Activated gamma-delta T cell treated with Interleukin-2 at 50 U/mL for 16 hours (primary cell): ENCODE measurements around the gene CPO.
"Not testable (repeated sequence)": the region's sequence is repeated elsewhere in the genome, so short reads cannot be mapped to it uniquely, and the experiment has no call there.

Experiments
- DNase-seq: peaks from one replicate; pipeline ENCODE4 v3.0.0-alpha.2; 2020

The CPO gene, protein sequence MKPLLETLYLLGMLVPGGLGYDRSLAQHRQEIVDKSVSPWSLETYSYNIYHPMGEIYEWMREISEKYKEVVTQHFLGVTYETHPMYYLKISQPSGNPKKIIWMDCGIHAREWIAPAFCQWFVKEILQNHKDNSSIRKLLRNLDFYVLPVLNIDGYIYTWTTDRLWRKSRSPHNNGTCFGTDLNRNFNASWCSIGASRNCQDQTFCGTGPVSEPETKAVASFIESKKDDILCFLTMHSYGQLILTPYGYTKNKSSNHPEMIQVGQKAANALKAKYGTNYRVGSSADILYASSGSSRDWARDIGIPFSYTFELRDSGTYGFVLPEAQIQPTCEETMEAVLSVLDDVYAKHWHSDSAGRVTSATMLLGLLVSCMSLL

GRCh38 chr2:206939340-206939739 lies at the start of gene CPO:
Gene CPO, plus strand, starts transcription at chr2:206939518. Its CDS starts 82 bp downstream, at chr2:206939600.
- DNase-seq: no peak

- DNase-seq: no peak
Measured at GRCh38 chr2:206890179-206890578, 49.1 kb upstream of the CPO start.

DNA sequence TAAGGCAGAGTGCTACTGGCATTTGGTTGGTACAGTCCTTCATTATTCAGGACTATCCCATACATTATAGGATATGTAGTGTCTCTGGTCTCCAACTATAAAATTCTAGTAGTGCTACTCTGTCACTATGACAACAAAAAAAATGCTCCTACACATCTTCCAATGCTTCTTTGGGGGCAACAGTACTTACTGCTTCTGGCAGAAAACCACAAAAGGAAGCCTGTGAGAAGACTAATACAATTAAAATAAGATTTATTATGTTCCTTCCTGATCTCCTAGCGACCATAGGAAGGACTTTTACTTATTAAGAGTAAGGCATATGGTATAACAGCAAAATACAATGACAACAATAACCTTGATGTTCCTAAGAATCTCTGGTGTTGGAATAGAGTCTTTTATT lies 48.4 kb upstream of the CPO start:
- no peak for DNase-seq

- DNase-seq: no peak
Measured at GRCh38 chr2:206915121-206915520, 24.2 kb upstream of the CPO start.

GRCh38 chr2:206918263-206918662 lies 21.1 kb upstream of the CPO start:
- DNase-seq: no peak

DNA sequence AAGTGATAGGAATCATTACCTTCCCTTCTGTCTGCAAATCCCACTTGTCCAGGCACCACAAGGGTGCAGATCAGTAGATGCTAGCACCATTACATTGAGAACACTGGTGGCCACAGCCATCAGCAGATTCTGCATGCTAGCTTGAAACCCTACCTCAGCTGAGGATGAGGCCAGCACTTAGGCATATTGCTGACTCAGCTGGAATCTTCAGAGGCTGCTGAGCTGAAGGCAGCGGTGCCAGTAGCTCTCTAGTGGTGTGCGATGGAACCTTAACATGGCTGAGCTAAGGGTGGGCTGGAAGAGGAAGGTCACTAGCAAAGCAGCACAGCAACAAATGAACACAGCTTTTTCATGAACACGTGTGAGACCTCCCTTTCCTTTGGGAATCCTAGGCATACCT lies 19.0 kb upstream of the CPO start:
- DNase-seq: no peak

GRCh38 chr2:206920951-206921350 lies 18.4 kb upstream of the CPO start:
- no peak for DNase-seq

- DNase-seq: no peak
Measured at GRCh38 chr2:206921529-206921928, 17.8 kb upstream of the CPO start.

DNA sequence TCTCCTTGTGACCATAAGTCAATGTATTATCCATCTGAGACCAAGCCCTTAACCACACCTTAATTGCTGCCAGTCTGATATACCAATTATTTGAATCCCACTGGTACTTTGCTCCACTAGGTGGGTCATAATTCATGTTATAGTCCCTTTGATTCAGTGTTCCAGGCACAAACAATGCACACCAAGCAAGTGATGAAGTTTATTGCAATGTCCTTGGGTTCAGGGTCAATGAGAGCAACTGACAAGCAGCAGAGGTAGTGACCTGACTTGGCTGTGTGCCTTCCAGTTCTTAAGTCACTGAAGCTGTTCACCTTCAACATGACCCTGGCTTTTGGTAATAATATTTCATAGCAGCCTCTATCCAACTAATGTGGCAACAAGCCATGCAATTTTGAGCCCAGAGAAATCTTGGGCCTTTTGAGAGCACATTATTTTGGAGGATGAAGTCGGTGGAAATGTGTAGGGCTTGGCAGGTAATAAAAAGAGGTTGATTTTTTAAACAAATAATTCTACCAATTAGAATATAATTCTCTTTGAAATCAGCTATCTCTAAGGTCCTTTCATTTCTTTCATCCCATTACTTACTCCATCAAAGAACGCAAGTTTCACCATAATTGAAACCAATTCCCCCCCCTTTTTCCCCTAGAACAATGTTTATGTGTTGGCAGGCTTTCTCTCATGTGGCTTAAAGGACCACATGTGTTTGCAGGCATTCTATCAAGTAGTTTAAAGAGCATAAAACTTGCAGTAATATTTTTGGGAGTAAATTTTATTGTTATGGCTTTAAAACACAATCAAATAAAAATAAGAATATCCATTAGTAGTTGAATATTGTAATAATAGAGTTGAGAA lies 3.1 kb upstream of the CPO start:
- DNase-seq: no peak

- DNase-seq: no peak
Measured at GRCh38 chr2:206936843-206937230, 2.5 kb upstream of the CPO start.

DNA sequence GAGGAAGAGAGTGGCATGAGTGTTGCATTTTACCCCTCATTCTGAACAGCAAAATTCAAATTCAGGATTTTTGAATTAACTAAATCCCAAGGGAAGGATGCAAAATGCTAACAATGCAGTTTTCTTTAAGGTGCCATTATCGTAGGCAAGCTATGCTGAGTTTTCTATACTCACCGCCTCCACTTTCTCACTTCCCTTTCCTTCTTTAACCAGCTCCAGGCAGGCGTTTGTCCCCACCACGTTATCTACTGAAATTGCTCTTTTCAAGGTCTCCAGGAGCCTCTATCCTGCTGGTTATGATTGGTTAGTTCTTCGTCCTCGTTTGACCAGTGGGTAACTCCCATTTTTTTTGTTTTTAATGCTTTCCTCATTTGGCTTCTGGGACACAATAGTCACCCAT lies 1.8 kb upstream of the CPO start:
- no peak for DNase-seq

DNA sequence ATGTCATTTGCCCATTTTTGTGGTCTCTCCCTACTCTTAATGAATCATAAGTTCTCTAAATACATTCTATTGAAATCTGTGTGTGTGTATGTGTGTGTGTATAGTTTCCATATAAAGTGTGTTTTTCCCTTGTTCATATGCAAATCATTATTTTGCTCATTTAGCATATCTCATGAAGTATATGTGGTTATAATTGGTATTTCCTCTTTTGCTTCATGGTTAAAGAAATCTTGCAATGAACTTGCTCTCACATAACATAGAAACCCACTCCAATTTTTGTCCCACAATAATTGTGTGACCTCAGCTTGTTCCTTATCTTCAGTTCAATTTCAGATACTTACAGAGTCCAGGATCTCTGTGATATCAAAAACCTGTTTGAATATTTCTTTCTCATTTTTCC lies 1.2 kb downstream of the CPO start:
- no peak for DNase-seq

DNA sequence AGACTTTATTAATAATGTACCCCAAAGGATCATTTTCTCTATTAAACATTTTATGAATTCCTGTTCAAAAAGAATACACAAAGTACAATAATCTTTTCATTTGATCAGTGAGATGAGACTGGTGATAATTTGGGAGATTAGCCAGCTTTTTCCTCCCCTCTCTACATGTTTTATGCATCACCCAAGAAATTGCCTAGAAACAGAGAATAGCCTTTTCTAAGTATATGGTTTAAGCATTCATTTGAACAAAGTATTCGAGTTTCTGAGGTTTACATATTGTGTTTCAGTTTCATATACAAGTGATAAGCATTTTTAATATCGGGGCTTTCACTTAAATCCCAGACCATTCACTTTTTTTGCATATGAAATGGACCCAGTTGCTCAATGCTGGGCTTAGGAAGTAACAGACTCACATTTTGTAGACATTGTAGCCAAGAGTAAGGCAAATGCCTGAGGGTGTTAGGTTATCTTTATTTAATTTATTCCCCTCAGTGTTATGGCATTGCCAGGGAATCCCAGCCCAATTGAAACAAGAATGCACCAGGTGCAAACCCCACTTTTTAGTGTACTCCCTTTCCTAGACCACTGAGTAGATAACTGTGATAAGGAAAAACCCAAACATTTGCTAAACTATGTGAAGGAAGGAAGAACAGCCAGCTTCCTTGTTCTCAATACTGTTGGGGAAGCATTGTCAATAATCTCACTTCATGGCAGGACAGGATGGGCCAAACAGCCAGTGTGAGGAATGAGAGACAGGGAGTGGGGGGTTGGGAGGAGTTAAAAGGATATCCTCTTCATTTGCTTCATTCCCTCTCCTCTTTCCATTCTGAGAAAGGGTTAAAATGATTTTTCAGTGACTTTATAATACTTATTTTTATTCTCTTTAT lies 3.5 kb downstream of the CPO start:
- no peak for DNase-seq

DNA sequence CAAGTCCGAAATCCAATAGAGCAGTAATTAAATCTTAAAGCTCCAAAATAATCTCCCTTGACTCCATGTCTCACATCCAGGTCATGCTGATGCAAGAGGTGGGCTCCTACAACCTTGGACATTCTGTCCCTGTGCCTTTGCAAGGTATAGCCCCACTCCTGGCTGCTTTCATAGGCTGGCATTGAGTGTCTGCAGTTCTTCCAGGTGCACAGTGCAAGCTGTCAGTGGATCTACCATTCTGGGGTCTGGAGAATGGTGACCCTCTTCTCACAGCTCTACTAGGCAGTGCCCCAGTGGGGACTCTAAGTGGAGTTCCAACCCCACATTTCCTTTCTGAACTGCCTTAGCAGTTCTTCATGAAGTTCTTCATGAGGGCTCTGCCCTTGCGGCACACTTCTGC lies 14.1 kb downstream of the CPO start:
- not testable (repeated sequence) for DNase-seq

GRCh38 chr2:206955253-206955652 lies 15.9 kb downstream of the CPO start:
- DNase-seq: no peak

DNA sequence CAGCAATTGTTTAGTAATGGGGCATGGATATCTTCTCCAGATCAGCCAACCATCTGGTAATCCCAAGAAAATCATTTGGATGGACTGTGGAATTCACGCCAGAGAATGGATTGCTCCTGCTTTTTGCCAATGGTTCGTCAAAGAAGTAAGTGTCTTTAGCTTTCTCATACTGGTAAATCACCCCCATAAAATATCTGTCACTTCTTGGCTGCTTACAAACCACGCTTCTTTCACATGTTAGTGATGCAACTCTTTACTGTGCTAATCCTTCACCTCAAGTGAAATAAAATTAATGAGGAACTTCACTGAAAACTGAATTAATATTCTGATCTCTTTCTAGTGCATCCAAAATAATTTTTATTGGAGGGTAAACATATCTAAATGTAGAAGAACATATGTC lies 18.9 kb downstream of the CPO start:
- no peak for DNase-seq

DNA sequence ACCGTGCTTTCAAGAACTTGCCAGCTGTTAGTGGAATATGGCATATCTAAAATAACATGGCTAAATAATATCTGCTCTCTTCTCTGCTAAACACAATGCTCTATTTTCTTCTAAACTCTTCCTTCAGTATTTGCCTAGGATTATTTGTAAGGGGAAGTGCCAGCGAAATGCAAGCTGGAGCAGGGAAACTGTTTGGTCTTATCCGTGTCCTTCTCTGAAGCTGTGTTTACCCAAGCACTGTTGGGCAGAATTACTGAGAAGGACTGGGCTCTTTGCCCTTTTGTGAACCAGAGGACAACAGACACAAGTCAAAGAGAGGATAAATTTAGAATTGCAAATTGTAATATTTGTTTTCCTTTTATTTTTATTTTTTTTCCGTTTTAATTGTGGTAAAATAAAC lies 23.6 kb downstream of the CPO start:
- DNase-seq: no peak

DNA sequence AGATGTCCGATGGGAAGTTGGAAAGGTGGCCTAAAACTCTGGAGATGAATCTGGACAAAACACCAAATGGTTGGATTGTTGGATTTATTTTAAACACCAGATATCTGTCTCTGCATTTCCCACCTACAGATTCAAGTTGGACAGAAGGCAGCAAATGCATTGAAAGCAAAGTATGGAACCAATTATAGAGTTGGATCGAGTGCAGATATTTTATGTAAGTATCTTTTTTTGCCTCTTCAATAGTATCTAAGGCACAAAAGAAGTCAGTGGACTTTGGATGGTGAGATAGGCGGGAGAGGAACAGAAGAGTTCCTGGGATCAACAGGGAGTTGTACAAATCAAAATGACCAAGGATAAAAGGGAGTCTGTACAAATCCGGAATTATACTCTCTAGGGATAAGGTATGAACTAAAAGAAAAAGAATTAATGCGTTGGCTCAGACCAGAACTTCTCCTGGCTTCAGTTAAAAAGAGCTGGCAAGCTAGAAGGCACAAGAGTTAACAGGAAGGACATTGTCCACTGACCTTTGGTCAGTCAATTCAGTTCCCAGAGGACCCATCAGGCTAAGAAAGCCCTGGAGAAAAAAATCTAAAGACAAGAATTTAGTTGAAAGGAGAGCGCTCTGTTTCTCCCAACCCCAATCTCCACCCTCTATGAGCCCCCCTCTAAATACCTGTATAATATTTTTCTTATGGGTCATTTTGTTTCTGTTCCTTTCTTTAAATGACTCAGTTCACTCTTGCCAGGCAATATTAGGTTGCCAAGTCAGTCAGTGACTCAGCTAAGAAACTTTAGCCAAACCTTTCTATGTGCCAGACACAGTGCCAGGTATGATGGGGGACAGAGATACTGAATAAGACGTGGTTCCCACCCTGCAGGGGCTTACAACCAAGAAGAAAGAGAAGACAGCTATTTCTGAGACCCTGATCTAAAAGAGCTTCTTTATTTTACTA lies 29.1 kb downstream of the CPO start:
- no peak for DNase-seq

DNA sequence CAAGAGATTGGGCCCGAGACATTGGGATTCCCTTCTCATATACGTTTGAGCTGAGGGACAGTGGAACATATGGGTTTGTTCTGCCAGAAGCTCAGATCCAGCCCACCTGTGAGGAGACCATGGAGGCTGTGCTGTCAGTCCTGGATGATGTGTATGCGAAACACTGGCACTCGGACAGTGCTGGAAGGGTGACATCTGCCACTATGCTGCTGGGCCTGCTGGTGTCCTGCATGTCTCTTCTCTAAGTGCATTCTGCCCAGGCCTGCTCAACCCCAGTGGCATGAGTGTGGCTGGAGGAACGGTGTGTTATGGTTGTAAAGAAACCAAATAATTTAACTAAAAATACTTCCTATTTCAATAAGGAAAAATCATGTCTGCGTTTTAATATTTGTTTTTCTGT lies 29.9 kb downstream of the CPO start:
- no peak for DNase-seq

DNA sequence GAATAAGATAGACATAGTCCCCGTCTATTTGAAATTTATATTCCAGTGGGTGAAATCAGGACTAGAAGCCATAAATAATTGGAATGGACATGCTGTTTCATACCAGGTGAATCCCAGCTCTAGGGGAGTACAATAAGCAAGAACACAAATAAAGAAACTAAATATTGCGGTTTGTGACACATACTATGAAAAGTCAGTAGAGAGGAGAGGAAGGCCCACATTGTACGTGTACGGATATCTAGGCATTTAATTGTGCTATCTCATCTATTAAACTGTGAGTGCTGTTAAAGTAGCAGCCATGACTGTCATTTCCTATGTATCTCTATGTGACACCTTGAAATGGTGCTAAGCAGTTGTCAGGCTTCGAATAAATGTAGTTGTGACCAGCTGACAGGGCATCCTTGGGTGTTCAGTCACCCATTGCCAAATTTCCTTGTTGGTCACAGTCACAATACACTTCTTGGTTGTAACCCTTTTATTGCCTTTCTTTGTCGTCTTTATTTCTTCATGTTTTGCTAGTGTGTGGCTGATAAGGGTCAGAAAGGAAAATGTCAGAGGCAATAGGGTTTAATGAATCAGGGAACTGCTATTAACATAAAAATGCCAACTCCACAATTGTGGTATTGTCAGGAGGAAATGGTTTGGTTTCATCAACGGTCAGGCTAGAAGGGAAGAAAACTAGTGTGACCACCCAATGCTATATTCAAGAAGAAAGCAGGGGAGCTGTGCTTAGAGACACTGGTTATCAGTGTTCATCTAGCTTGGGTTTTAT lies 31.5 kb downstream of the CPO start:
- DNase-seq: no peak

DNA sequence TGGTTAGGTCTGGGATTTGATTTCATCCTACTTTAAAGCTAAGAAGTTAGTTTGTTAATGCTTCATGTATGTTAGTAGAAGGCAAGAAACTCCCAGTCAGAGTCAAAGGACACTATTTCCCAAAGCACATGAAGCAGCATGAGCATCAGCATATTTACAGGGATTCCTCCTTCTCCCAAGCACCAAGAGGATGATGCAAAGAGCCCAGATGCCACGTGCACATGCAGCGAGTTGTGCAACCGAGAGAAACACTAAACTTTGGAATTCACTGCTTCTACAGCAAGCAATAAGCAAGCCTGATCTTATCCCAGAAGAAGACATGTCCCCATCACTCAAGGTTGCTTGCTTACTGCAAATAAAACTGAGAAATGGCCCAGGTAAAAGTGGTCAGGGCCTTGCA lies 32.5 kb downstream of the CPO start:
- DNase-seq: no peak
